Small intestine (tissue), 7 donors: ENCODE measurements around the gene PLCH1. TPM values are rescaled to one million over a fixed set of nuclear protein-coding genes. Genes with fewer than 3 reads are reported as not detected.
A peak's percentile ranks its signal among the peaks of the same experiment; 100 is the strongest.

ENCODE experiments used
- DNase-seq, 2 donors: peaks; one replicate each; pipeline versions ENCODE4 v3.0.0 to v3.0.0-alpha.2; 2013
- FAIRE-seq: peaks from 2 replicates; lab custom pipeline; 2012; peaks lifted over from hg19 to GRCh38; lab: Jason Lieb, UNC
- H3K27ac ChIP-seq, 3 donors: one replicate each; pipeline ENCODE4 v1.5.1; 2013; ENCODE audit warnings: low read length in 2 of 3, mild to moderate bottlenecking in 2 of 3, control low read depth in 1 of 3, inconsistent platforms in 1 of 3, low read depth in 1 of 3, moderate library complexity in 1 of 3
- H3K27me3 ChIP-seq, 3 donors: one replicate each; pipeline ENCODE4 v1.6.1; 2013; ENCODE audit warnings: low read length in 3 of 3, inconsistent platforms in 1 of 3; ENCODE audit not compliant: control insufficient read depth in 3 of 3, insufficient read depth in 3 of 3
- H3K36me3 ChIP-seq, 3 donors: one replicate each; pipeline ENCODE4 v1.6.1; 2013; ENCODE audit warnings: low read length in 3 of 3, inconsistent platforms in 1 of 3, low read depth in 1 of 3, mild to moderate bottlenecking in 1 of 3, moderate library complexity in 1 of 3; ENCODE audit not compliant: control insufficient read depth in 3 of 3, insufficient read depth in 2 of 3
- H3K4me1 ChIP-seq, 3 donors: one replicate each; pipeline ENCODE4 v1.6.1; 2013; ENCODE audit warnings: low read length in 2 of 3, inconsistent platforms in 1 of 3, low read depth in 1 of 3, mild to moderate bottlenecking in 1 of 3, moderate library complexity in 1 of 3; ENCODE audit not compliant: control insufficient read depth in 3 of 3, insufficient read depth in 2 of 3
- H3K4me3 ChIP-seq, 3 donors: one replicate each; pipeline ENCODE4 v1.5.1; 2013; ENCODE audit warnings: low read length in 3 of 3, control low read depth in 1 of 3, inconsistent platforms in 1 of 3, low read depth in 1 of 3, mild to moderate bottlenecking in 1 of 3, moderate library complexity in 1 of 3
- H3K9me3 ChIP-seq, 2 donors: one replicate each; pipeline ENCODE4 v1.6.1; 2013; ENCODE audit warnings: low read depth in 1 of 2, low read length in 1 of 2; ENCODE audit not compliant: control insufficient read depth in 2 of 2, insufficient read depth in 1 of 2
- WGBS, 3 donors: extraction: QIAGEN DNeasy Blood & Tissue Kit; methylation state at CpG; one replicate each; pipeline ENCODE4 v1.1.7; 2013; 5-methylcytosine and 5-hydroxymethylcytosine counted together
- polyA plus RNA-seq, 4 donors: library from polyadenylated mRNA; stranded (reverse) in 3 of 4; unstranded in 1 of 4; fragments of 200-250 nt in 3 of 4; fragments of 120-200 nt in 1 of 4; gene quantifications; one replicate each; pipeline versions ENCODE4 v1.2.1 to v1.2.3, GENCODE V29; 2013
- donor health status: healthy with polysubstance abuse.
- donor health status: control.
- donor health status: control.
- donor health status: Bipolar disorder and iron deficiency.
- donor health status: healthy.

The PLCH1 gene
- polyA plus RNA-seq, 4 donors: 1.4 to 9.7 (median 2.8) TPM

GRCh38 chr3:155741101-155741500 is 3.8 kb downstream of the PLCH1 start:
- H3K4me3 ChIP-seq: no peak overlapping the region
- FAIRE-seq: no peak
- no peaks in the 10 kb centered on the region for H3K9me3 ChIP-seq
- H3K4me1 ChIP-seq: peaks cover 0 to 20% (median 0%) of the 10 kb centered on the region in 3 donors
- H3K36me3 ChIP-seq: no peaks in the 10 kb centered on the region
- peaks cover 0 to 14% (median 8%) of the 10 kb centered on the region in 3 donors for H3K27me3 ChIP-seq
- 67 to 83% (median 79%) methylated on average over 3 of the region's 3 CpGs for WGBS, 3 donors
- no peak for DNase-seq
- no peak overlapping the region for H3K27ac ChIP-seq

- Histone ChIP-seq H3K4me3 (no peak overlapping the region), H3K27me3 (peaks cover 0 to 3% (median 2%) of the 10 kb centered on the region in 3 donors), H3K36me3 (no peaks in the 10 kb centered on the region), H3K27ac (peak overlapping the region in 1 of 3 donors; percentile 11), H3K4me1 (peaks cover 0 to 17% (median 0%) of the 10 kb centered on the region in 3 donors), H3K9me3 (no peaks in the 10 kb centered on the region)
- peak in 1 of 2 donors; percentile 39 for DNase-seq
- WGBS, 3 donors: 31 to 42% (median 32%) methylated on average over 5 of the region's 5 CpGs
- FAIRE-seq: no peak
These were observed 5.7 kb downstream of the PLCH1 start for GRCh38 chr3:155739154-155739553.

GRCh38 chr3:155738580-155739076 is 6.2 kb downstream of the PLCH1 start:
- Histone ChIP-seq H3K27me3 (peaks cover 0 to 2% (median 0%) of the 10 kb centered on the region in 3 donors), H3K4me3 (peak overlapping the region in 2 of 3 donors; percentile 26 to 47), H3K4me1 (peaks cover 0 to 17% (median 0%) of the 10 kb centered on the region in 3 donors), H3K27ac (peak overlapping the region; percentile 87 to 93 (median 91)), H3K36me3 (no peaks in the 10 kb centered on the region), H3K9me3 (no peaks in the 10 kb centered on the region)
- DNase-seq: peak in 1 of 2 donors; percentile 3
- no peak for FAIRE-seq
- WGBS, 3 donors: 48 to 81% (median 62%) methylated on average over 13 of the region's 13 CpGs

GRCh38 chr3:155737844-155738460 is 6.9 kb downstream of the PLCH1 start:
- DNase-seq (peak; percentile 96 to 98), FAIRE-seq (no peak)
- Histone ChIP-seq H3K4me1 (peaks cover 0 to 17% (median 0%) of the 10 kb centered on the region in 3 donors), H3K4me3 (peak overlapping the region in 2 of 3 donors; percentile 42 to 47), H3K27ac (peak overlapping the region; percentile 87 to 93 (median 91)), H3K27me3 (peaks cover 0 to 2% (median 0%) of the 10 kb centered on the region in 3 donors), H3K9me3 (no peaks in the 10 kb centered on the region), H3K36me3 (no peaks in the 10 kb centered on the region)
- 7 to 53% (median 26%) methylated on average over 8 of the region's 8 CpGs for WGBS, 3 donors

GRCh38 chr3:155736381-155736780 is 8.5 kb downstream of the PLCH1 start:
- Histone ChIP-seq H3K9me3 (no peaks in the 10 kb centered on the region), H3K36me3 (peaks cover 0 to 4% (median 0%) of the 10 kb centered on the region in 3 donors), H3K4me3 (no peak overlapping the region), H3K27ac (peak overlapping the region in 1 of 3 donors; percentile 87), H3K27me3 (no peaks in the 10 kb centered on the region), H3K4me1 (peaks cover 0 to 14% (median 0%) of the 10 kb centered on the region in 3 donors)
- peak in 1 of 2 donors; percentile 35 for DNase-seq
- FAIRE-seq: no peak
- 16 to 57% (median 43%) methylated on average over 4 of the region's 4 CpGs for WGBS, 3 donors

DNA sequence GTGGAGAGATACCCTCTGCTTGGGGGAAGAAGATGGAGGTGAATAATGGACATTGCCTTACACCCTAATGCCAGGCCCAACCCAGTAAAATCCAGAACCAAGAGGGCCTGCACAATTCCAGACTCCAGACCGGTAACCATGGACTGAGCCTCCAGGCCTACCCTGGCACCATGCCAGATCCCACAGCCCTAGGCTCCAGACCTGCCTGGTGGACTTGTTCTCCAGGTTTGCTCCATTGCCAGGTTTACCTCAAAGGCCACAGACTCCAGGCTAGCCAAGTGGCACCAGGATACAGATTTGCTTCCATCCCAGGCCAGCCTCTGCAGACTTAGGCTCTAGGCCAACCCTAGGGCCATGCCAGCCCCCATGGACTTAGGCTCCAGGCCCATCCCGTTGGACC is 14.0 kb downstream of the PLCH1 start:
- Histone ChIP-seq H3K27me3 (no peaks in the 10 kb centered on the region), H3K4me1 (no peaks in the 10 kb centered on the region), H3K4me3 (no peak overlapping the region), H3K36me3 (peaks cover 0 to 10% (median 0%) of the 10 kb centered on the region in 3 donors), H3K9me3 (no peaks in the 10 kb centered on the region), H3K27ac (no peak overlapping the region)
- 72 to 86% (median 84%) methylated on average over 2 of the region's 2 CpGs for WGBS, 3 donors
- no peak for DNase-seq
- FAIRE-seq: no peak

GRCh38 chr3:155727836-155728235 is 17.0 kb downstream of the PLCH1 start:
- Histone ChIP-seq H3K27me3 (no peaks in the 10 kb centered on the region), H3K4me3 (no peak overlapping the region), H3K27ac (no peak overlapping the region), H3K9me3 (no peaks in the 10 kb centered on the region), H3K36me3 (peaks cover 0 to 12% (median 0%) of the 10 kb centered on the region in 3 donors), H3K4me1 (no peaks in the 10 kb centered on the region)
- WGBS, 3 donors: 88 to 95% (median 95%) methylated on average over 3 of the region's 3 CpGs
- DNase-seq: no peak
- no peak for FAIRE-seq

GRCh38 chr3:155714295-155714718 is 30.6 kb downstream of the PLCH1 start:
- peaks cover 0 to 18% of the 10 kb centered on the region in 2 donors for H3K9me3 ChIP-seq
- H3K4me1 ChIP-seq: peaks cover 0 to 4% (median 0%) of the 10 kb centered on the region in 3 donors
- no peaks in the 10 kb centered on the region for H3K36me3 ChIP-seq
- WGBS, 3 donors: 65 to 74% (median 69%) methylated on average over 5 of the region's 5 CpGs
- DNase-seq: peak in 1 of 2 donors; percentile 34
- H3K4me3 ChIP-seq: no peak overlapping the region
- no peaks in the 10 kb centered on the region for H3K27me3 ChIP-seq
- peak overlapping the region in 1 of 3 donors; percentile 36 for H3K27ac ChIP-seq
- no peak for FAIRE-seq
